Osteocyte (in vitro differentiated cells): Measurements from ENCODE around the gene TAS1R2. TPM values are rescaled to one million over a fixed set of nuclear protein-coding genes. Genes with fewer than 3 reads are reported as not detected.

Experiments
- DNase-seq: peaks from one replicate; pipeline ENCODE4 v3.0.0; 2021; ENCODE audit warnings: mixed read lengths; ENCODE audit not compliant: unreplicated experiment; ENCODE audit errors: extremely low spot score
- H3K27ac Mint-ChIP-seq: one replicate; pipeline ENCODE4 v1.8.0; 2021; ENCODE audit warnings: mild to moderate bottlenecking, mixed read lengths; ENCODE audit not compliant: unreplicated experiment
- H3K27me3 Mint-ChIP-seq: one replicate; pipeline ENCODE4 v1.8.0; 2021; ENCODE audit warnings: mixed read lengths; ENCODE audit not compliant: unreplicated experiment
- H3K36me3 Mint-ChIP-seq: one replicate; pipeline ENCODE4 v1.8.0; 2021; ENCODE audit warnings: mixed read lengths; ENCODE audit not compliant: unreplicated experiment
- H3K4me1 Mint-ChIP-seq: one replicate; pipeline ENCODE4 v1.8.0; 2021; ENCODE audit warnings: mixed read lengths; ENCODE audit not compliant: unreplicated experiment
- H3K4me3 Mint-ChIP-seq: one replicate; pipeline ENCODE4 v1.8.0; 2021; ENCODE audit warnings: mild to moderate bottlenecking, moderate library complexity, mixed read lengths; ENCODE audit not compliant: unreplicated experiment
- H3K9me3 Mint-ChIP-seq: one replicate; pipeline ENCODE4 v1.8.0; 2021; ENCODE audit warnings: mixed read lengths; ENCODE audit not compliant: unreplicated experiment
- total RNA-seq: library from RNA; stranded (reverse); gene quantifications from 2 replicates; pipeline ENCODE4 v1.2.1, GENCODE V29; 2021
- TF ChIP-seq, protein P1 (sequence below): fragments of 200-600 bp; sonication (generic); IDR thresholded peaks from 2 replicates; pipeline ENCODE4 v1.5.0; 2021; ENCODE audit warnings: antibody characterized with exemption, mild to moderate bottlenecking, moderate library complexity

Gene TAS1R2
- total RNA-seq, 1 donor from 2014 or later = not detected

DNA sequence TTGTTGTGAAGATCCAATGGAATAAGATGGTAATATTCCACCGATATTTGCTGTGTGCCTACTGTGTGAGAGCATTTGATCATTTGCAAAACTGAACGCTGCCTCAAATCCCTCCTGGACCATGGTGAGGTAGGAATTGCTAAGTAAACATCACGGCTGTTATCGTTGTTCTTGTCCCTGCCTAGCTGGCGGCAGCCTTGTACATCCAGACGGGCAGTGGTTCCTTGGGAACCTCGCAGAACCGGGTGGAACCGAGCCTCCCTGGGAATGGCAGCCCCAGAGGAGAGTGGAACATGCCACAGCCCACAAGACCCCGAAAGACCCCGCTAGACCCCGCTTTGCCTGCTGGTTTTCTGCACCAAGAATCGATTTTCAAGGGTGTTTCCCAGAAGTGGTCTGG, 60.9 kb downstream of the TAS1R2 start:
- no peak for DNase-seq
- H3K4me1 Mint-ChIP-seq = no peaks in the 10 kb centered on the region
- H3K27ac Mint-ChIP-seq = no peak overlapping the region
- H3K36me3 Mint-ChIP-seq = no peaks in the 10 kb centered on the region
- H3K4me3 Mint-ChIP-seq = no peak overlapping the region
- peaks cover 2% of the 10 kb centered on the region for H3K27me3 Mint-ChIP-seq
- H3K9me3 Mint-ChIP-seq = no peaks in the 10 kb centered on the region
- TF ChIP-seq, protein P1, sequence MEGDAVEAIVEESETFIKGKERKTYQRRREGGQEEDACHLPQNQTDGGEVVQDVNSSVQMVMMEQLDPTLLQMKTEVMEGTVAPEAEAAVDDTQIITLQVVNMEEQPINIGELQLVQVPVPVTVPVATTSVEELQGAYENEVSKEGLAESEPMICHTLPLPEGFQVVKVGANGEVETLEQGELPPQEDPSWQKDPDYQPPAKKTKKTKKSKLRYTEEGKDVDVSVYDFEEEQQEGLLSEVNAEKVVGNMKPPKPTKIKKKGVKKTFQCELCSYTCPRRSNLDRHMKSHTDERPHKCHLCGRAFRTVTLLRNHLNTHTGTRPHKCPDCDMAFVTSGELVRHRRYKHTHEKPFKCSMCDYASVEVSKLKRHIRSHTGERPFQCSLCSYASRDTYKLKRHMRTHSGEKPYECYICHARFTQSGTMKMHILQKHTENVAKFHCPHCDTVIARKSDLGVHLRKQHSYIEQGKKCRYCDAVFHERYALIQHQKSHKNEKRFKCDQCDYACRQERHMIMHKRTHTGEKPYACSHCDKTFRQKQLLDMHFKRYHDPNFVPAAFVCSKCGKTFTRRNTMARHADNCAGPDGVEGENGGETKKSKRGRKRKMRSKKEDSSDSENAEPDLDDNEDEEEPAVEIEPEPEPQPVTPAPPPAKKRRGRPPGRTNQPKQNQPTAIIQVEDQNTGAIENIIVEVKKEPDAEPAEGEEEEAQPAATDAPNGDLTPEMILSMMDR = no peak

DNA sequence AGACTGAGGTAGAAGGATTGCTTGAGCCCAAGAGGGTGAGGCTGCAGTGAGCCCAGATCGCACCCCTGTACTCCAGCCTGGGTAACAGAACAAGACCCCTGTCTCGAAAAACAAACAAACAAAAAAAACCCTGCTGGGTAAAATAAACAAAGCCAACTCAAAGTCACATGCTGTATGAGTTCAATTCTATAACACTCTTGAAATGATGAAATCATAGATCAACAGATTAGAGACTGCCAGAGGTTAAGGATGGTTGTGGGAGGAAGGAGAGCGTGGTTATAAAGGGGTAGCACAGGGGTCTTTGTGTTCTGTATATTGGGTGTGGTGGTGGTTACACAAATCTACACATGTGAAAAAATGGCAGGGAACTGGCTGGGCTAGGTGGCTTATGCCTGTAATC, 62.5 kb downstream of the TAS1R2 start:
- DNase-seq = no peak
- Mint-ChIP-seq H3K4me1 (no peaks in the 10 kb centered on the region), H3K36me3 (no peaks in the 10 kb centered on the region), H3K9me3 (no peaks in the 10 kb centered on the region), H3K27ac (no peak overlapping the region), H3K4me3 (no peak overlapping the region), H3K27me3 (peaks cover 2% of the 10 kb centered on the region)
- TF ChIP-seq, protein P1 = no peak

DNA sequence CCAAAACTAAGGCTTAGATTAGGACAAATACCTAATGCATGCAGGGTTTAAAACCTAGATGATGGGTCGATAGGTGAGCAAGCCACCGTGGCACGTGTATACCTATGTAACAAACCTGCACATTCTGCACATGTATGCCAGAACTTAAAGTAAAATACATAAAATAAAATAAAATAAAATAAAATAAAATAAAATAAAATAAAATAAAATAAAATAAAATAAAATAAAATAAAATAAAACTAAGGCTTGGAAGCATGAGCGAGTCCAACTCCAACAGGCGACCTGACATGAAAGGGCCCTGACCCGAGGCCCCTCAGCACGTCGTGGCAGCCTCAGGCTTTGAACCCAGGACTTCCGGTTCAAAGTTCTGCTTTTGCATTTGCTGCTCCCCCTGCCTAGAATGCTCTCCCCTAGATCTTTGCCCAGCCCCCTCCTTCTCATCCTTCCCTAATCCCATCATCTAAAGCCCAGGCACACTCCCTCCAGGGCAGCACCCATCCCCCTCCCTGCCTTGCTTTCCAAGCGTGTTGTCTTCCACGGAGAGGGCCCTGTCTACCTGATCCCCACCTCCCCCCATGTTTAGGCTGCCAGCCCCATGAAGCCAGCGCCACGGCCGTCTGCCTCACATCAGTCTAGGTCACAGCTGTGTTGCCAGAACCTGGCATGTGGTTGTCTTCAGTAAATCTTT, 64.3 kb downstream of the TAS1R2 start:
- Mint-ChIP-seq H3K27ac (no peak overlapping the region), H3K36me3 (no peaks in the 10 kb centered on the region), H3K27me3 (peaks cover 5% of the 10 kb centered on the region), H3K4me3 (no peak overlapping the region), H3K4me1 (no peaks in the 10 kb centered on the region), H3K9me3 (no peaks in the 10 kb centered on the region)
- TF ChIP-seq, protein P1 = no peak
- DNase-seq = no peak

DNA sequence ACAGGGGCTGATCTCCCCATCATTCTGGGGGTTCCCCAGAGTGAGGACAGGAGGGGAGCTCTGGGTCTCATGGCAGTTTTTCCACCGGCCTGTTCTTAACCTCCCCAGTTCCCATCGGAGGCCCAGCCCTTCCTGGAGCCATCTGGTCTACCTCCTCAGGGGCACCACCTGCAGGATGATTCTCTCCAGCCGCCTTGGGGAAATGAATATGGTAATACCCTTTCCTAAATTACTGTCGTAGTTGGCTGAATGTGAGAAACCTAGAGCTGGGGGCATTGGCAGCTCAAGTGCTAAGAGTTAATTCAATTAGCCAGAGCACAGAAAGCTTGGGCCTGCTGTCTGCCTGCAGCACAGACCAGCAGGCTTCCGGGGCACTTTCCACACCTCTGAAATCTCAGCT, 64.9 kb downstream of the TAS1R2 start:
- Mint-ChIP-seq H3K27ac (no peak overlapping the region), H3K36me3 (no peaks in the 10 kb centered on the region), H3K9me3 (no peaks in the 10 kb centered on the region), H3K4me3 (no peak overlapping the region), H3K4me1 (no peaks in the 10 kb centered on the region), H3K27me3 (peaks cover 8% of the 10 kb centered on the region)
- TF ChIP-seq, protein P1 = no peak
- DNase-seq = no peak

DNA sequence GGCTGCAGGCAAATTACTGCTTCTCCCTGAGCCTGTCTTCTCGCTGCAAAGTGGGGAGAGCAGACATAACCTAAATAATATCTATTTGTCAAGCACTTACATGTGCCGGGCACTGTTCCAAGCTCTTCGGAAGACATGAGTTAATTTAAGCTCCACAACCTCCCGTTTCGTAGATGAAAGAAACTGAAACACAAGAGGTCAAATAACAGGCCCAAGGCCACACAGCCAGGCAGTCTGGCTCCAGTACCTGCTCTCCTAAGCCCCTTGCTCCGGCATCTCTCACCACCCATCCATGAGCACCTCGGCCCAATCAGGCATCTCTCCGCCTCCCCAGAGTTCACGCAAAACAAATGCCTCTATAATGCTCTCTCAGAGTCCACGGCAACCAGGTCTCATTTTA, 65.4 kb downstream of the TAS1R2 start:
- H3K27me3 Mint-ChIP-seq = peaks cover 8% of the 10 kb centered on the region
- H3K27ac Mint-ChIP-seq = no peak overlapping the region
- TF ChIP-seq, protein P1 = no peak
- no peaks in the 10 kb centered on the region for H3K36me3 Mint-ChIP-seq
- no peak overlapping the region for H3K4me3 Mint-ChIP-seq
- DNase-seq = no peak
- H3K9me3 Mint-ChIP-seq = no peaks in the 10 kb centered on the region
- H3K4me1 Mint-ChIP-seq = no peaks in the 10 kb centered on the region
